Panc1 (cell line): Measurements from ENCODE around the gene CDIP1. TPM values are rescaled to one million over a fixed set of nuclear protein-coding genes. Genes with fewer than 3 reads are reported as not detected.

Source experiments
- ATAC-seq: fragments of 200-7000 bp; cut with Tn5 transposase; 2 replicates; pipeline ENCODE4 v1.9.1; 2020; ENCODE audit warnings: mild to moderate bottlenecking, moderate library complexity
- BruUV-seq: library from RNA; stranded (reverse); fragments of 400-500 nt; replicated peaks from 2 replicates; lab custom pipeline; 2021; lab: Mats Ljungman, UMichigan
- CTCF ChIA-PET: fragments of 300-600 bp; sonication (Branson Sonifier 250); formaldehyde crosslinking; loops from one replicate; lab custom pipeline; 2022; ENCODE audit warnings: antibody characterized with exemption; lab: Charles Lee
- POLR2A ChIA-PET: fragments of 300-600 bp; sonication (Branson Sonifier 250); formaldehyde crosslinking; loops from one replicate; lab custom pipeline; 2022; ENCODE audit warnings: antibody characterized with exemption; lab: Charles Lee
- DNase-seq: peaks from one replicate; pipeline ENCODE4 v3.0.0-alpha.2; 2010; ENCODE audit warnings: low read depth, low spot score
- H3K27ac ChIP-seq: 2 replicates; pipeline ENCODE4 v1.5.1; 2011; ENCODE audit warnings: mild to moderate bottlenecking, low read length, inconsistent platforms
- H3K27me3 ChIP-seq: fragments of 200-500 bp; sonication (Bioruptor generic); 2 replicates; pipeline ENCODE4 v1.6.0; 2014; ENCODE audit warnings: low read length, inconsistent platforms; ENCODE audit not compliant: control insufficient read depth, insufficient read depth
- H3K36me3 ChIP-seq: fragments of 200-500 bp; sonication (Bioruptor generic); 2 replicates; pipeline ENCODE4 v1.5.1; 2014; ENCODE audit warnings: inconsistent platforms, mild to moderate bottlenecking, low read length, moderate library complexity; ENCODE audit not compliant: control insufficient read depth, insufficient read depth
- H3K4me1 ChIP-seq: 2 replicates; pipeline ENCODE4 v1.5.1; 2011; ENCODE audit warnings: inconsistent platforms, mild to moderate bottlenecking, low read length, moderate library complexity; ENCODE audit not compliant: control insufficient read depth, insufficient read depth
- H3K4me3 ChIP-seq, 2 experiments: 2 replicates each; pipeline ENCODE4 v1.5.1; 2011 to 2012; ENCODE audit warnings: low read depth in 2 of 2, low read length in 2 of 2, mild to moderate bottlenecking in 2 of 2, inconsistent platforms in 1 of 2, moderate library complexity in 1 of 2
- H3K9me3 ChIP-seq: fragments of 200-500 bp; sonication (Bioruptor generic); 2 replicates; pipeline ENCODE4 v1.5.1; 2014; ENCODE audit warnings: low read depth, mild to moderate bottlenecking, inconsistent platforms, low read length, moderate library complexity; ENCODE audit not compliant: control insufficient read depth, insufficient read depth
- CTCF ChIP-seq: fragments of 450-650 bp; IDR thresholded peaks from 2 replicates; pipeline ENCODE4 v1.5.1; 2017; ENCODE audit warnings: mild to moderate bottlenecking
- POLR2AphosphoS5 ChIP-seq: IDR thresholded peaks from 2 replicates; pipeline ENCODE4 v1.6.1; 2012; ENCODE audit warnings: mild to moderate bottlenecking, low read depth, low read length, moderate library complexity
- REST ChIP-seq, 2 experiments: IDR thresholded peaks; 2 replicates each; pipeline ENCODE4 v1.6.1; 2011 to 2012; ENCODE audit warnings: low read depth in 2 of 2, control low read depth in 1 of 2, low read length in 1 of 2, mild to moderate bottlenecking in 1 of 2, moderate library complexity in 1 of 2; ENCODE audit not compliant: insufficient read depth in 1 of 2
- SIN3A ChIP-seq: IDR thresholded peaks from 2 replicates; pipeline ENCODE4 v1.6.1; 2012; ENCODE audit warnings: low read depth, mild to moderate bottlenecking, low read length, moderate library complexity, borderline replicate concordance; ENCODE audit not compliant: insufficient read depth
- TCF7L2 ChIP-seq: IDR thresholded peaks from 2 replicates; pipeline ENCODE4 v1.6.1; 2011; ENCODE audit warnings: mild to moderate bottlenecking, low read depth, low read length, inconsistent platforms
- in situ Hi-C: cut with HindIII; loops from 2 replicates; pipeline ENCODE4 v1.10.0; 2016; ENCODE audit warnings: low sequenced_read_pairs, low pct_unique_long_range_greater_than_20kb
- intact Hi-C: fragments of 100-400 bp; cut with micrococcal nuclease; formaldehyde crosslinking; loops from one replicate; pipeline ENCODE4 v1.10.0; 2022; ENCODE audit not compliant: unreplicated experiment
- total RNA-seq: library from RNA; stranded (reverse); gene quantifications from one replicate; pipeline ENCODE4 v1.2.1, GENCODE V29; 2021; ENCODE audit not compliant: unreplicated experiment

The CDIP1 gene
- total RNA-seq, 1 experiment from 2014 or later = 26.8 TPM

GRCh38 chr16:4472880-4473279, 65.7 kb downstream of the CDIP1 start:
- CTCF ChIA-PET = no interaction called here
- no peak overlapping the region for H3K27ac ChIP-seq
- no peak overlapping the region; a peak in 1 of 4 replicates for H3K4me3 ChIP-seq
- in situ Hi-C loops = no loop called here
- H3K9me3 ChIP-seq = no peaks in the 10 kb centered on the region
- BruUV-seq = no TSS peak
- POLR2A ChIA-PET = interaction anchor here (0.7 kb wide), 1 partner anchor 36 kb away, joined by 16 read pairs; no protein-coding TSS in a partner anchor
- DNase-seq (no peak), ATAC-seq (no peak)
- no peak for TF ChIP-seq SIN3A
- no peak for TF ChIP-seq TCF7L2
- no peak for TF ChIP-seq POLR2AphosphoS5
- TF ChIP-seq CTCF = no peak
- TF ChIP-seq REST (IDR thresholded peaks at IDR 0.05; ENCODE audit: insufficient read depth in 1 of 2, low read depth in 2 of 2, low read length in 1 of 2) = no peak
- H3K27me3 ChIP-seq = no peaks in the 10 kb centered on the region
- intact Hi-C loops = no loop called here
- peaks cover 14% of the 10 kb centered on the region for H3K4me1 ChIP-seq
- H3K36me3 ChIP-seq = no peaks in the 10 kb centered on the region; the same call in 1 of the 2 replicates

GRCh38 chr16:4471869-4472268, 66.7 kb downstream of the CDIP1 start:
- POLR2A ChIA-PET = no interaction called here
- no TSS peak for BruUV-seq
- in situ Hi-C loops (no loop called here), intact Hi-C loops (no loop called here)
- Histone ChIP-seq H3K27ac (no peak overlapping the region), H3K4me1 (peaks cover 12% of the 10 kb centered on the region), H3K36me3 (peaks cover under 1% of the 10 kb centered on the region; the same call in 1 of the 2 replicates), H3K4me3 (no peak overlapping the region), H3K9me3 (no peaks in the 10 kb centered on the region), H3K27me3 (no peaks in the 10 kb centered on the region)
- ATAC-seq (no peak), DNase-seq (no peak)
- TF ChIP-seq TCF7L2 = no peak
- TF ChIP-seq POLR2AphosphoS5 = no peak
- TF ChIP-seq SIN3A = no peak
- no peak for TF ChIP-seq REST (IDR thresholded peaks at IDR 0.05; ENCODE audit: insufficient read depth in 1 of 2, low read depth in 2 of 2, low read length in 1 of 2)
- TF ChIP-seq CTCF = no peak
- CTCF ChIA-PET = no interaction called here
